GM12892 (cell line): ENCODE data around the gene RIN3.

Source experiments
- POLR2A ChIP-seq: IDR thresholded peaks from 2 replicates; pipeline ENCODE4 v1.6.1; 2011; ENCODE audit warnings: low read depth, low read length, control low read depth
- POLR2AphosphoS5 ChIP-seq: IDR thresholded peaks from 2 replicates; pipeline ENCODE4 v1.6.1; 2011; ENCODE audit warnings: low read depth, low read length, control low read depth
- TAF1 ChIP-seq: IDR thresholded peaks from 2 replicates; pipeline ENCODE4 v1.6.1; 2011; ENCODE audit warnings: low read depth, mild to moderate bottlenecking, control low read depth, low read length, borderline replicate concordance

DNA sequence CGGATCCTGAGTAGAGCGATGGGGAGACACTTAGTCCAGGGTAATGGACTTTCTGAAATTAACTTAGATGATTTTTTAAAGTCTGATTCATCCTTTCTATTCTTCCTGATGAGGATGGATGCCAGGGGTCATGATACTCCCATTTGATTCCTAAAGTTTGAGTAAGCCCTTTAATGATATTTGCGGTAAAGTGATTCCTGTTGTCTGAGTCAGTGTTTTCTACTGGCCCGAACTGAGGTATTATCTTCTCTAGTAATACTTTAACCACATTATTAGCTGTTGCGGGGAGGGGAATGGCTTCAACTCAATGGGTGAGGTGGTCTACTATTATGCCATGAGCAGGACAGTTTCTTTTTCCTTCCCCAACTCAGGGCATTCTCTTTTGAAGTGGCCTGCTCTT lies 111.6 kb downstream of the RIN3 start:
- TF ChIP-seq POLR2A (no peak), POLR2AphosphoS5 (no peak), TAF1 (no peak)
